GM12801 (cell line): ENCODE results near the gene NUBP2.

Experiments
- TF ChIP-seq, protein P1 (sequence below): IDR thresholded peaks from one replicate; pipeline ENCODE4 v1.5.1; 2011; ENCODE audit warnings: control low read depth; ENCODE audit not compliant: insufficient read length; ENCODE audit errors: extremely low read depth

The NUBP2 gene

GRCh38 chr16:1744338-1744840 is 38.4 kb upstream of the NUBP2 start:
- TF ChIP-seq, protein P1, sequence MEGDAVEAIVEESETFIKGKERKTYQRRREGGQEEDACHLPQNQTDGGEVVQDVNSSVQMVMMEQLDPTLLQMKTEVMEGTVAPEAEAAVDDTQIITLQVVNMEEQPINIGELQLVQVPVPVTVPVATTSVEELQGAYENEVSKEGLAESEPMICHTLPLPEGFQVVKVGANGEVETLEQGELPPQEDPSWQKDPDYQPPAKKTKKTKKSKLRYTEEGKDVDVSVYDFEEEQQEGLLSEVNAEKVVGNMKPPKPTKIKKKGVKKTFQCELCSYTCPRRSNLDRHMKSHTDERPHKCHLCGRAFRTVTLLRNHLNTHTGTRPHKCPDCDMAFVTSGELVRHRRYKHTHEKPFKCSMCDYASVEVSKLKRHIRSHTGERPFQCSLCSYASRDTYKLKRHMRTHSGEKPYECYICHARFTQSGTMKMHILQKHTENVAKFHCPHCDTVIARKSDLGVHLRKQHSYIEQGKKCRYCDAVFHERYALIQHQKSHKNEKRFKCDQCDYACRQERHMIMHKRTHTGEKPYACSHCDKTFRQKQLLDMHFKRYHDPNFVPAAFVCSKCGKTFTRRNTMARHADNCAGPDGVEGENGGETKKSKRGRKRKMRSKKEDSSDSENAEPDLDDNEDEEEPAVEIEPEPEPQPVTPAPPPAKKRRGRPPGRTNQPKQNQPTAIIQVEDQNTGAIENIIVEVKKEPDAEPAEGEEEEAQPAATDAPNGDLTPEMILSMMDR = no peak

DNA sequence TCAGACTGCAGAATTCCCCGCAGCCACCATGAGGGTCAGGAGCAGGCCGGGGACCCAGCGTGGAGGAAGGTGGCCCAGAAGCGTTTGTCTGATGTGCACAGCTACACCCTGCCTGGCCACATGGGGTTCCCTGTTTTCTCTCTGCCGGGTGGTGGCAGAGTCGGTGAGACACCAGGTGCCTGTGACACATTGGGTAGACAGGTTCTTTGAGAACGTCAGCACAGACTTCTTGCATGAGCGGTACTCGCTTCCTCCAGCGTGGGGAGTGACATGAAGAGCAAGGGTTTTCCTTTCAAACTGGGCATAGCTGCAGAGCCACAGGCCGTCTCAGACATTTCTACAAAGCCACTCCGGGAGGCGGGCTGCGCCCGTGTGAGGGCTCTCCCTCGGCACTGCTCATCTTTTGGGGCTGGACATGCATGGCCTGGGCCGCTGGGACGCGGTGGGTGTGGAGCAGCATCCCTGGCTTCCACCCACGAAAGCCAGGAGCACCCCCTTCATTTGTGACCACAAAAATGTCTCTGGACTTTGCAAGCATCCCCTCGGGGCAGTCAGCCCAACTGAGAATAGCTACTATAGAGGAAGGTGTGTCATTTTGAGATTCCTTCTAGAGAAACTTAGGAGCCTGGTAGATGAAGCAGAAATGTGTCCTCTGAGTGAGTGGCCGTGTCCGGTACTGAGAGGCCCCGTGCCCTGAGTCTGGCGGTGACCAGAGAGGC is 37.4 kb upstream of the NUBP2 start:
- TF ChIP-seq, protein P1 = no peak

GRCh38 chr16:1745900-1746692 is 36.7 kb upstream of the NUBP2 start:
- TF ChIP-seq, protein P1 = no peak

DNA sequence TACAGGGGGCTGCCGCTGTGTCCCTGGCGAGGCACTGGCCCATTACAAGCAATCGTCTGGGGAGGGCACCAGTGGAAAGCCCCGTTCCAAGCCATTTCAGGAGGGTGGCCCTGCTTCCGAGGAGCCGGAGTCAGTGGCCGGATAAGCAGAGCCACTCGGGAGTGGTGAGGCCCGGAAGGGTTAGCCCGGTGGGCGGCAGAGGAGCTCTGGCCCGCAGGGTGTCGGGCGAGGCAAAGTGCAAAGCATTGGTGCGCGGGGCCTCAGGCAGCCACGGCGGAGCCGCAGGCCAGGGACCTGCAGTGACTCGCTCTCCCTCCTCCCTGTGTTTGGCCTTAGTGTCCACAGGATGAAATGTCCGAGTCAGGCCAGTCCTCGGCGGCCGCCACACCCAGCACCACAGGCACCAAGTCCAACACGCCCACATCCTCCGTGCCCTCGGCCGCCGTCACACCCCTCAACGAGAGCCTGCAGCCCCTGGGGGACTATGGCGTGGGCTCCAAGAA is 36.0 kb upstream of the NUBP2 start:
- TF ChIP-seq, protein P1 = no peak

- TF ChIP-seq, protein P1 = no peak
Measured at GRCh38 chr16:1747934-1748333, 34.8 kb upstream of the NUBP2 start.

GRCh38 chr16:1749152-1750117 is 33.3 kb upstream of the NUBP2 start:
- TF ChIP-seq, protein P1 = no peak
